BLaER1 (cell line): Measurements from ENCODE around the gene RAC2.

ENCODE experiments used
- H3K27ac ChIP-seq: shearing (Covaris generic); formaldehyde crosslinking; 2 replicates; pipeline ENCODE4 v1.8.1; 2022
- H3K27me3 ChIP-seq: shearing (Covaris generic); formaldehyde crosslinking; 2 replicates; pipeline ENCODE4 v1.8.1; 2022
- H3K36me3 ChIP-seq: shearing (Covaris generic); formaldehyde crosslinking; 2 replicates; pipeline ENCODE4 v1.8.1; 2022
- H3K4me1 ChIP-seq: shearing (Covaris generic); formaldehyde crosslinking; 2 replicates; pipeline ENCODE4 v1.8.1; 2022
- H3K4me2 ChIP-seq: shearing (Covaris generic); formaldehyde crosslinking; 2 replicates; pipeline ENCODE4 v1.8.1; 2022
- H3K4me3 ChIP-seq: shearing (Covaris generic); formaldehyde crosslinking; 2 replicates; pipeline ENCODE4 v1.8.1; 2022
- H3K9ac ChIP-seq: shearing (Covaris generic); formaldehyde crosslinking; 2 replicates; pipeline ENCODE4 v1.8.1; 2022
- H3K9me3 ChIP-seq: shearing (Covaris generic); formaldehyde crosslinking; 2 replicates; pipeline ENCODE4 v1.8.1; 2022
- H4K20me1 ChIP-seq: shearing (Covaris generic); formaldehyde crosslinking; 2 replicates; pipeline ENCODE4 v1.8.1; 2022
- Cebpa-rat ChIP-seq: shearing (Covaris generic); IDR thresholded peaks from 2 replicates; pipeline ENCODE4 v1.8.1; 2022

RAC2 gene

DNA sequence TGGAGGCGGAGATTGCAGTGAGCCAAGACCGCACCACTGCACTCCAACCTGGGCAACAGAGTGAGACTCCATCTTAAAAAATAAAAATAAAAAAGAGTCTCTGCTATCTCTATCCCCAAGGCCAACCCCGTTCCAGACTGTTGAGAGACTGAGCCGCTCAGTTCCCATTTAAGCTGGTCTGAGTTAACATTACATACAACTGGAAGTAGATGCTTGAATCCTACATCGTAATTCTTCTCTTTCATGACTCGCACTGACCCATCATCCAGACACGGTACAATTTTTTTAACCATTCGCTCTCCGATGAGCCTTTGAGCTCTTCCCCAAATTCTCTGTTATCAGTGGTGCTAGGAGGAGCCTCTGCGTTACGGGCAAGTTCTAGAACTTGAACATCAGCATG is 33.3 kb upstream of the RAC2 start:
- Histone ChIP-seq H3K9ac (no peak overlapping the region), H3K27ac (0 out of 2 replicates have a peak overlapping the region, but pooled peaks have one; percentile 14), H3K4me2 (peak overlapping the region; percentile 77), H3K27me3 (no peaks in the 10 kb centered on the region), H3K36me3 (no peaks in the 10 kb centered on the region), H3K4me3 (no peak overlapping the region), H4K20me1 (no peaks in the 10 kb centered on the region), H3K4me1 (peaks cover 92% of the 10 kb centered on the region), H3K9me3 (no peaks in the 10 kb centered on the region)
- no peak for TF ChIP-seq Cebpa-rat

DNA sequence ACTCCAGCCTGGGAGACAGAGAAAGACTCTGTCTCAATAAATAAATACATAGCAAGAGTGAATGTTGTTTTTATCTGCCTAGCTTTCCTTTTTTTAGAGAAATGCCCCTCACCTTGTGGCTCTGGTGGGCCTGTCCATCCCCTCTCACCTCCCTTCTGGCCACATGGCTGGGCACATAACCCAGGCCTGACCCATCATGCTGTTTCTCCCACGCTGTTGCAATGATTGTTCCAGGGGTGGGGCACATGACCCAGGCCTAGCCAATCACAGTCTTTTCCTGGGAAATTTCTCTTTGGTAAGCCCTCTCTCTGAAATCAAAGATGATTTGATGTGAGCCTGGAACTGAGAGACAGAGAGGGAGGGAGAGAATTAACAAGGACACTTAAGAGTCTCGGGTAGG is 32.7 kb upstream of the RAC2 start:
- no peak for TF ChIP-seq Cebpa-rat
- H3K9me3 ChIP-seq: no peaks in the 10 kb centered on the region
- no peak overlapping the region for H3K9ac ChIP-seq
- no peaks in the 10 kb centered on the region for H4K20me1 ChIP-seq
- no peak overlapping the region for H3K4me3 ChIP-seq
- no peaks in the 10 kb centered on the region for H3K36me3 ChIP-seq
- H3K27ac ChIP-seq: 0 out of 2 replicates have a peak overlapping the region, but pooled peaks have one; percentile 11
- peak overlapping the region; percentile 77 for H3K4me2 ChIP-seq
- peaks cover 86% of the 10 kb centered on the region for H3K4me1 ChIP-seq
- H3K27me3 ChIP-seq: no peaks in the 10 kb centered on the region

DNA sequence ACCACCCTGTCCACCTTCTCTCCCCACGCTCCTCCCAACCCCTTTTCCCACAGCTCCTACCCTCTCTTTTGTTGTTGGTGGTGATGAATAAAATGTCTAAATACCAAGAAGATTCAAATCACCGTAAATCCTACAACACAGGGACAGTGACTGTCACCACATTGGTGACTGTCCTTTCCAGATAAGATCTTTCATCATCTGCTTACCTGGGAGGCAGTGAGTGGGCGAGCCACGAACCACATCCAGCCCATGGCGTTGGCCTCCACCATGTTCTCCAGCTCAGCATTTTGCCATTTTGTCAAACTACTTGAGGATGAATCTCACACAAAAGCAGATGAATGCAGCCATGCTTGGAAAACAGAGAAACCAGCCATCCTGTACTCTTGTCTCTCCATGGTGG is 31.6 kb upstream of the RAC2 start:
- Histone ChIP-seq H3K4me3 (no peak overlapping the region), H3K4me1 (peaks cover 74% of the 10 kb centered on the region), H3K9ac (no peak overlapping the region), H3K9me3 (no peaks in the 10 kb centered on the region), H3K27me3 (no peaks in the 10 kb centered on the region), H3K36me3 (no peaks in the 10 kb centered on the region), H3K27ac (peak overlapping the region; percentile 32; the same call in 1 of the 2 replicates), H4K20me1 (no peaks in the 10 kb centered on the region), H3K4me2 (peak overlapping the region; percentile 79)
- TF ChIP-seq Cebpa-rat: no peak

DNA sequence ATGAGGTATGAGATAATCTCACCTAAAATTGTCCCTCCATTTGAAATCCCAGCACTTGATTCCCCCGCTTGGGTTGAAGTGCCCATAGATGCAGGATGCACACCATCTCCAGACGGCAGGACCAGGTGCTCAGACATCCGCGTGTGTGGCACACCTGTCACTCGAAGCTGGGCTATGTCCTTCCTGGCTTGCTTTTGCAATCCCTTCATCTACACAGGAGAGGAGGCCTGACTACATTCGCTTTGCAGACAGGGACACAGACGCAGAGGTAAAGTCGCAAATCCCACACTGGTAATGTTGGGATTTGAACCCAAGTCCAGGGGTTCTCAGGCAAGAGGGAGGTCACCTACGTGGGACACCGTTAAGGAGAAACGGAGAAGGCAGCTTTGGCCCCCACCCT is 31.1 kb upstream of the RAC2 start:
- H3K27ac ChIP-seq: peak overlapping the region; percentile 32
- no peaks in the 10 kb centered on the region for H3K9me3 ChIP-seq
- no peaks in the 10 kb centered on the region for H4K20me1 ChIP-seq
- no peaks in the 10 kb centered on the region for H3K27me3 ChIP-seq
- H3K4me3 ChIP-seq: no peak overlapping the region
- TF ChIP-seq Cebpa-rat: no peak
- no peaks in the 10 kb centered on the region for H3K36me3 ChIP-seq
- H3K4me2 ChIP-seq: peak overlapping the region; percentile 79
- peak overlapping the region; percentile 12; the same call in 1 of the 2 replicates for H3K9ac ChIP-seq
- H3K4me1 ChIP-seq: peaks cover 69% of the 10 kb centered on the region

DNA sequence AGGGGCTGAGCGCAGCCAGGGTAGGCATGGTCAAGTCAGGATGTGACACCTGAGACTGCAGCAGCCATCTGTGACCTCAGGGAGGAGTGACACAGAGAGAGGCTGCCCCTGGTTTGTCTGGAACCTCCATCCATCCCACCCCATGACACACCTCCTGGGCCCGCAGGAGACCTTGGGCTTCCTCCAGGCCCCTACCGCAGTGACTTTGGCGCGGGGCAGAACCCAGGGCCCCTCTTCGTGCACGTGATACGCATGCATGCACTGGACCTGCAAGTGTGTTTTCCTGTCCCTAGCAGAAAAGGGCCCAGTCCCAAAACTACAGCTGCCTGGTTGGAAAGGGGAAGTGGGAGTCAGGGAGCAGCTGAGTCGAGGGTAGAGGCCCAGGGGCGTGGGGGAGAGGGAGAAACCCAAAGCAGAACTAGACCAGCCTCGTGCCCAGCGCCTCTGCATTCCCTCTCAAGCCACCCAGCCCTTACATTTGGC is 30.4 kb upstream of the RAC2 start:
- H3K4me1 ChIP-seq: peaks cover 62% of the 10 kb centered on the region
- H3K9ac ChIP-seq: peak overlapping the region; percentile 12; the same call in 1 of the 2 replicates
- no peaks in the 10 kb centered on the region for H4K20me1 ChIP-seq
- peak overlapping the region; percentile 32; the same call in 1 of the 2 replicates for H3K27ac ChIP-seq
- H3K4me3 ChIP-seq: no peak overlapping the region
- no peaks in the 10 kb centered on the region for H3K27me3 ChIP-seq
- TF ChIP-seq Cebpa-rat: no peak
- H3K9me3 ChIP-seq: no peaks in the 10 kb centered on the region
- H3K36me3 ChIP-seq: no peaks in the 10 kb centered on the region
- H3K4me2 ChIP-seq: peak overlapping the region; percentile 79

DNA sequence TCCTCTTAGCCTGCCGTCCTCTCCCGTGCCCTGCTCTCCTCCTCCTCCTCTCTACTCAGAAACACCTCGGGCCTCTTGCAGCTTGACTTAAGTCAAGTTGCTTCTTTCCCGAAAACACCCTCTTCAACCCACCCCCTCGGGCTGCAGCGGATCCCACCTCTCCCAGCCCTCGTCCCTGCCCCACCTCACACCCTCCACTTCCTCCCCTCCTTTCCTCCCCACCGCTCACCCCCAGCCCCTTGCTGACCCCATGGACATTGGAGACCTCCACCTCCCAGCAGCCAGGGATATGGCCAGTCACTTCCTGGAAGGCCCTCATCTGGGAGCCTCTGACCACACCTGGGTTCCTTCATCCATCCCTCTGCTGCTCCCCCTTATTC is 29.8 kb upstream of the RAC2 start:
- Histone ChIP-seq H3K4me2 (peak overlapping the region; percentile 79), H3K9ac (no peak overlapping the region), H3K4me3 (no peak overlapping the region), H3K27me3 (no peaks in the 10 kb centered on the region), H4K20me1 (no peaks in the 10 kb centered on the region), H3K4me1 (peaks cover 56% of the 10 kb centered on the region), H3K36me3 (no peaks in the 10 kb centered on the region), H3K27ac (no peak overlapping the region), H3K9me3 (no peaks in the 10 kb centered on the region)
- TF ChIP-seq Cebpa-rat: no peak

DNA sequence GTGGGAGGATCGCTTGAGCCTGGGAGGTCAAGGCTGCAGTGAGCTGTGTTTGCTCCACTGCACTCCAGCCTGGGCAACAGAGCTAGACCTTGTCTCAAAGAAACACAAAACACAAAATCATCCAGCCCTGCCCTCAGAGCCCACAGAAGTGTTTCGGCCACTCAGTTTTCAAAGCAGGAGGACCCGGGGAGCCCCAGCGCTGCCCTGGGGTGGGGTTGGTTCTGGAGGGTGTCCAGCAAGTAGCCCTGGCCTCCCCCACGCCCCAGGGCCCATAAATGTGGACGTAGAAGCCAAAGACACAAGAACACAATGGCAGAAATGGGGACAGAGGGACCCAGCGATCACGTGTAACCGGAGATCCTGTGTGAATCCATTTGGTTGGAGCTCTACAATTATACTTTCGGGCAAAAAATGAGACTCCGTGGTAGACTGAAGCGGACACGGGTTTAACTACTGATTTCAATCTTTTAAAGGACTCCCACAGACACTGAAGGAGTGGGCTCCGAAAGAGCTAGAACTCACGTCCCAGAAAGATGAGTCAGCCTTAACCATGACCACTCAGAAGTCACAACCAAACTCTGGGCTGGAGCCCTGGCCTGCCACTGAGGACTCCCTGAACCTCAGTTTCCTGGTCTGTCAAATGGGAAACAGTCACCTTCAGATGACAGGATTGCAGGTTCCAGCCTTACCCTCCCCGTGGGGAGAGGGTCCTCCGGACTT is 29.2 kb upstream of the RAC2 start:
- H4K20me1 ChIP-seq: no peaks in the 10 kb centered on the region
- no peak overlapping the region for H3K9ac ChIP-seq
- H3K4me2 ChIP-seq: no peak overlapping the region
- no peak overlapping the region for H3K4me3 ChIP-seq
- no peak for TF ChIP-seq Cebpa-rat
- no peak overlapping the region for H3K27ac ChIP-seq
- no peaks in the 10 kb centered on the region for H3K9me3 ChIP-seq
- H3K4me1 ChIP-seq: peaks cover 51% of the 10 kb centered on the region
- no peaks in the 10 kb centered on the region for H3K36me3 ChIP-seq
- H3K27me3 ChIP-seq: no peaks in the 10 kb centered on the region

DNA sequence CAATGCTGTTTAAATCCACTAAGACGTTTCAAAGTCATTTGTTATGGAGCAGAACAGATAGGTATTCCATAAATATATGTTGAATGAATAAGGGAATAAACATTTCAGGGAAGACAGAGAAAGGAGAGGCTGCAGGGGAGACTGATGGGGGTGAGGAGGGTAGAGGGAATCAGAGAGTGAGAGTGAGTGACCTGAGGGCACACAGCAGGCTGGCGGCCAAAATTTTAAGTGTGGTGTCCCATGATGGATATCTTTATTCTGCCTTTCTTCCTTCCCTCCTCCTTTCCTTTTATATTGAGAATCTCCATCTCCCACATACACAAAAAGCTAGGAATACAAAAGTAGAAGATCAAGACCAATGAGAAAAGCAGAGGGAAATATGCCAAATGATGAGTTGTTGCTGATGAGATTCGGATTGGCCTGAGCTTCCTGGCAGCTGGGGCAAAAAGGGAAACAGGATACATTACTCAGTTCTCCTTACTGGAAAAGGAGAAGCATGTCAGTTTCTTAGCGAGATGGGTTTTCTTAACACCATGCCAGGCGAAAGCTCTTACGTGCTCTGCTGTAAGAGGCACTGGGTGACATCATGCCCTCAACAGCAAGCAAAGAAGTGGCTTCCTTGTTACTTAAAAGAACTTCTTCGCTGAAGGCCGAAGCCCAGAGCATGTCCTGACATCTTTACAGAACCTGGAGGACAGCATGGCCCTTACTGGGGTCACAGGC is 27.0 kb upstream of the RAC2 start:
- Histone ChIP-seq H3K4me3 (no peak overlapping the region), H3K27me3 (no peaks in the 10 kb centered on the region), H3K27ac (no peak overlapping the region), H3K4me2 (no peak overlapping the region), H3K36me3 (no peaks in the 10 kb centered on the region), H3K9ac (no peak overlapping the region), H3K4me1 (peaks cover 50% of the 10 kb centered on the region), H4K20me1 (no peaks in the 10 kb centered on the region), H3K9me3 (no peaks in the 10 kb centered on the region)
- no peak for TF ChIP-seq Cebpa-rat

DNA sequence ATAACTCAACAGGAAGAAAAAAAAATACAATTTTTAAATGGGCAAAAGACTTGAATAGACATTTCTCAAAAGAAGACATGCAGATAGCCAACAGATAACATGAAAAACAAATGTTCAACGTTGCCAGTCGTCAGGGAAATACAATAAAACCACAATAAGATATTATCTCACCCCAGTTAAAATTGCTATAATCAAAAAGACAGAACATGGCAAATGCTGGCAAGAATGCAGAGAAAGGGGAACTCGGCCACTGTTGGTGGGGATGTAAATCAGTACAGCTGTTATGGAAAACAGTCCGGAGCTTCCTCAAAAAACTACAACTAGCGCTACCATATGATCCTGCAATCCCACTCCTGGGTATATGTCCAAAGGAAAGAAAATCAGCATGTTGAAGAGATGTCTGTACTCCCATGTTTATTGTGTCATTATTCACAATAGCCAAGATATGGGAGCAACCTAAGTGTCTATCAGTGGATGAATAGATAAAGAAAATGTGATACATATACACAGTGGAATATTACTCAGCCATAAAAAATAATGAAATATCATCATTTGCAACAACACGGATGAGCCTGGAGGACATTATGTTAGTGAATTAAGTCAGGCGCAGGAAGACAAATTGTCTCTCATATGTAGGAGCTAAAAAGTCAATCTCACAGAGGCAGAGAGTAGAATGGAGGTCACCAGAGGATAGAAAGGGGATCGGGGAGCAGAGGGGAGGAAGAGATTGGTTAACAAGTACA is 26.0 kb upstream of the RAC2 start:
- Histone ChIP-seq H4K20me1 (no peaks in the 10 kb centered on the region), H3K9ac (no peak overlapping the region), H3K36me3 (no peaks in the 10 kb centered on the region), H3K4me2 (no peak overlapping the region), H3K4me3 (no peak overlapping the region), H3K4me1 (peaks cover 40% of the 10 kb centered on the region), H3K27ac (no peak overlapping the region), H3K9me3 (no peaks in the 10 kb centered on the region), H3K27me3 (no peaks in the 10 kb centered on the region)
- no peak for TF ChIP-seq Cebpa-rat
